H1 (cell line): Measurements from ENCODE around the gene PRKAR1B. TPM values are rescaled to one million over a fixed set of nuclear protein-coding genes. Genes with fewer than 3 reads are reported as not detected.

ENCODE experiments used
- CTCF ChIA-PET: fragments of 300-600 bp; sonication (Branson Sonifier 250); formaldehyde crosslinking; loops from one replicate; lab custom pipeline; 2021; ENCODE audit not compliant: partially characterized antibody; lab: Charles Lee
- POLR2A ChIA-PET: fragments of 300-600 bp; sonication (Branson Sonifier 250); formaldehyde crosslinking; loops from one replicate; lab custom pipeline; 2021; ENCODE audit warnings: inconsistent platforms; ENCODE audit not compliant: partially characterized antibody; lab: Charles Lee
- DNase-seq, 2 experiments: peaks; one replicate each; pipeline versions ENCODE4 v3.0.0 to v3.0.0-alpha.2; 2010 to 2022; ENCODE audit warnings: low spot score in 2 of 2, low read depth in 1 of 2, mixed read lengths in 1 of 2
- FAIRE-seq: peaks from 2 replicates; lab custom pipeline; 2011; peaks lifted over from hg19 to GRCh38; lab: Jason Lieb, UNC
- H2AFZ ChIP-seq: 2 replicates; pipeline ENCODE4 v1.8.1; 2012; ENCODE audit warnings: low read length, inconsistent platforms
- H2AK5ac ChIP-seq: 2 replicates; pipeline ENCODE4 v1.6.1; 2013; ENCODE audit warnings: low read depth, low read length
- H2BK120ac ChIP-seq: replicated peaks from 2 replicates; pipeline ENCODE3; 2013; ENCODE audit warnings: low read depth, low read length, inconsistent platforms
- H2BK12ac ChIP-seq: 2 replicates; pipeline ENCODE4 v1.6.1; 2013; ENCODE audit warnings: low read depth, low read length
- H2BK15ac ChIP-seq: 2 replicates; pipeline ENCODE4 v1.6.1; 2013; ENCODE audit warnings: low read length
- H2BK20ac ChIP-seq: 2 replicates; pipeline ENCODE4 v1.6.1; 2013; ENCODE audit warnings: low read length
- H2BK5ac ChIP-seq: 2 replicates; pipeline ENCODE4 v1.6.1; 2013; ENCODE audit warnings: low read depth, low read length
- H3K14ac ChIP-seq: 2 replicates; pipeline ENCODE4 v1.6.1; 2013; ENCODE audit warnings: inconsistent platforms; ENCODE audit not compliant: insufficient read length
- H3K18ac ChIP-seq: 2 replicates; pipeline ENCODE4 v1.6.1; 2013; ENCODE audit warnings: low read length; ENCODE audit errors: extremely low read depth
- H3K23ac ChIP-seq: 2 replicates; pipeline ENCODE4 v1.6.1; 2013; ENCODE audit warnings: inconsistent platforms; ENCODE audit not compliant: insufficient read length
- H3K23me2 ChIP-seq: 2 replicates; pipeline ENCODE4 v1.6.1; 2013; ENCODE audit warnings: low read depth, low read length
- H3K27ac ChIP-seq: 2 replicates; pipeline ENCODE4 v1.6.1; 2011; ENCODE audit warnings: low read depth, low read length, inconsistent platforms
- H3K27me3 ChIP-seq, 4 experiments: replicated peaks in 1 of 4; 1 replicate in 1 of 4; 2 replicates in 3 of 4; pipeline versions ENCODE4 v1.6.1 to v1.8.1; 2011 to 2013; ENCODE audit warnings: low read length in 3 of 4, mild to moderate bottlenecking in 3 of 4, inconsistent platforms in 2 of 4, mixed read lengths in 2 of 4, moderate library complexity in 1 of 4; ENCODE audit not compliant: control insufficient read depth in 3 of 4, insufficient read depth in 3 of 4; ENCODE audit errors: extremely low read depth in 1 of 4
- H3K36me3 ChIP-seq, 4 experiments: 2 replicates each; pipeline versions ENCODE4 v1.6.1 to v1.8.1; 2011 to 2013; ENCODE audit warnings: mild to moderate bottlenecking in 4 of 4, low read length in 3 of 4, moderate library complexity in 2 of 4, control low read depth in 1 of 4, inconsistent platforms in 1 of 4; ENCODE audit not compliant: insufficient read depth in 4 of 4, control insufficient read depth in 2 of 4
- H3K4ac ChIP-seq: replicated peaks from 2 replicates; pipeline ENCODE3; 2013; ENCODE audit warnings: low read length, low read depth, mixed read lengths, inconsistent platforms; ENCODE audit not compliant: insufficient read length
- H3K4me1 ChIP-seq, 4 experiments: replicated peaks in 1 of 4; 1 replicate in 1 of 4; 2 replicates in 3 of 4; pipeline versions ENCODE4 v1.6.1 to v1.8.1; 2011 to 2013; ENCODE audit warnings: low read length in 3 of 4, inconsistent platforms in 2 of 4, mixed read lengths in 1 of 4; ENCODE audit not compliant: insufficient read depth in 4 of 4, control insufficient read depth in 3 of 4
- H3K4me2 ChIP-seq, 2 experiments: 2 replicates each; pipeline versions ENCODE4 v1.6.1 to v1.8.1; 2011 to 2013; ENCODE audit warnings: low read depth in 2 of 2, low read length in 2 of 2, control low read depth in 1 of 2, inconsistent platforms in 1 of 2, mild to moderate bottlenecking in 1 of 2; ENCODE audit not compliant: insufficient read depth in 1 of 2
- H3K4me3 ChIP-seq, 4 experiments: fragments of 200-600, 300-600 bp in 1 of 4; sonication (generic), shearing (Covaris generic), sonication (Bioruptor Twin) in 1 of 4; 2 replicates each; pipeline versions ENCODE4 v1.5.1 to v1.8.1; 2011 to 2016; ENCODE audit warnings: low read length in 4 of 4, low read depth in 3 of 4, control low read depth in 2 of 4, inconsistent platforms in 2 of 4, mild to moderate bottlenecking in 2 of 4, mixed read lengths in 1 of 4, moderate library complexity in 1 of 4; ENCODE audit not compliant: insufficient read depth in 2 of 4; ENCODE audit errors: extremely low read depth in 1 of 4
- H3K56ac ChIP-seq: replicated peaks from 2 replicates; pipeline ENCODE3; 2013; ENCODE audit warnings: low read depth, mild to moderate bottlenecking, mixed read lengths, low read length, inconsistent platforms; ENCODE audit not compliant: insufficient read length
- H3K79me1 ChIP-seq: 2 replicates; pipeline ENCODE4 v1.6.1; 2013; ENCODE audit warnings: low read depth, low read length, control low read depth
- H3K79me2 ChIP-seq, 2 experiments: 2 replicates each; pipeline versions ENCODE4 v1.6.1 to v1.8.1; 2012 to 2013; ENCODE audit warnings: low read length in 2 of 2, mild to moderate bottlenecking in 2 of 2, inconsistent platforms in 1 of 2; ENCODE audit not compliant: insufficient read depth in 2 of 2, control insufficient read depth in 1 of 2
- H3K9ac ChIP-seq, 4 experiments: replicated peaks in 1 of 4; 1 replicate in 1 of 4; 2 replicates in 3 of 4; pipeline versions ENCODE4 v1.6.1 to v1.8.1; 2011 to 2013; ENCODE audit warnings: low read depth in 3 of 4, low read length in 3 of 4, control low read depth in 2 of 4, mild to moderate bottlenecking in 2 of 4, moderate library complexity in 2 of 4, inconsistent platforms in 1 of 4; ENCODE audit errors: extremely low read depth in 1 of 4
- H3K9me3 ChIP-seq, 2 experiments: 2 replicates each; pipeline versions ENCODE4 v1.6.1 to v1.8.1; 2012 to 2013; ENCODE audit warnings: mild to moderate bottlenecking in 2 of 2, moderate library complexity in 2 of 2, control low read depth in 1 of 2, inconsistent platforms in 1 of 2, low read depth in 1 of 2, low read length in 1 of 2, mixed read lengths in 1 of 2; ENCODE audit not compliant: insufficient read depth in 2 of 2
- H4K20me1 ChIP-seq, 2 experiments: replicated peaks in 1 of 2; 2 replicates each; pipeline versions ENCODE3 to v1.8.1; 2011 to 2013; ENCODE audit warnings: inconsistent platforms in 2 of 2, low read length in 2 of 2, mild to moderate bottlenecking in 1 of 2; ENCODE audit not compliant: insufficient read depth in 2 of 2, control insufficient read depth in 1 of 2
- H4K5ac ChIP-seq: 2 replicates; pipeline ENCODE4 v1.6.1; 2013; ENCODE audit warnings: low read length, low read depth, mixed read lengths, inconsistent platforms; ENCODE audit not compliant: insufficient read length
- H4K8ac ChIP-seq: 2 replicates; pipeline ENCODE4 v1.8.0; 2013; ENCODE audit warnings: mild to moderate bottlenecking, moderate library complexity, low read length, inconsistent platforms; ENCODE audit not compliant: insufficient read depth; ENCODE audit errors: extremely low read depth
- H4K91ac ChIP-seq: replicated peaks from 2 replicates; pipeline ENCODE3; 2013; ENCODE audit warnings: low read length, mixed read lengths, inconsistent platforms; ENCODE audit not compliant: insufficient read length
- ASH2L ChIP-seq: fragments of 200-600, 300-600 bp; sonication (generic); IDR thresholded peaks from one replicate; pipeline ENCODE4 v1.7.1; 2017; ENCODE audit warnings: low read length
- GABPA ChIP-seq: IDR thresholded peaks from 2 replicates; pipeline ENCODE4 v1.6.1; 2011; ENCODE audit warnings: mild to moderate bottlenecking, low read length, moderate library complexity, borderline replicate concordance; ENCODE audit not compliant: insufficient read depth
- JUND ChIP-seq: IDR thresholded peaks from 2 replicates; pipeline ENCODE4 v1.6.1; 2011; ENCODE audit warnings: mild to moderate bottlenecking, improper control_type of control experiment, low read length
- KDM1A ChIP-seq: fragments of 200-600, 300-600 bp; sonication (generic); IDR thresholded peaks from 2 replicates; pipeline ENCODE4 v1.7.1; 2016; ENCODE audit warnings: mild to moderate bottlenecking, low read length, borderline replicate concordance
- KDM4A ChIP-seq: IDR thresholded peaks from one replicate; pipeline ENCODE4 v1.7.1; 2012; ENCODE audit warnings: low read depth, mild to moderate bottlenecking, moderate library complexity, low read length, inconsistent platforms; ENCODE audit not compliant: severe bottlenecking
- NANOG ChIP-seq: IDR thresholded peaks from 2 replicates; pipeline ENCODE4 v1.6.1; 2011; ENCODE audit warnings: low read length, low read depth, mild to moderate bottlenecking, inconsistent platforms; ENCODE audit not compliant: insufficient read depth, poor library complexity, severe bottlenecking
- RAD21 ChIP-seq, 2 experiments: IDR thresholded peaks in 1 of 2; conservative IDR thresholded peaks in 1 of 2; 2 replicates each; pipeline ENCODE4 v1.6.1; 2011; ENCODE audit warnings: low read depth in 2 of 2, low read length in 2 of 2, improper control_type of control experiment in 1 of 2, inconsistent platforms in 1 of 2, mild to moderate bottlenecking in 1 of 2, moderate library complexity in 1 of 2
- RNF2 ChIP-seq: fragments of 200-900, 300-1000 bp; sonication (generic); IDR thresholded peaks from 2 replicates; pipeline ENCODE4 v1.7.1; 2016; ENCODE audit warnings: borderline replicate concordance, low read depth, mild to moderate bottlenecking, antibody characterized with exemption, low read length; ENCODE audit not compliant: poor library complexity, severe bottlenecking; ENCODE audit errors: missing control alignments
- SIN3A ChIP-seq, 2 experiments: IDR thresholded peaks in 1 of 2; conservative IDR thresholded peaks in 1 of 2; 2 replicates each; pipeline ENCODE4 v1.6.1; 2011 to 2012; ENCODE audit warnings: low read length in 2 of 2, improper control_type of control experiment in 1 of 2, low read depth in 1 of 2, mild to moderate bottlenecking in 1 of 2
- SP2 ChIP-seq: IDR thresholded peaks from 2 replicates; pipeline ENCODE4 v1.6.1; 2012; ENCODE audit warnings: mild to moderate bottlenecking, low read length, inconsistent platforms
- SP4 ChIP-seq: IDR thresholded peaks from 2 replicates; pipeline ENCODE4 v1.6.1; 2012; ENCODE audit warnings: low read length, inconsistent platforms
- TAF1 ChIP-seq: IDR thresholded peaks from 2 replicates; pipeline ENCODE4 v1.6.1; 2011; ENCODE audit warnings: mild to moderate bottlenecking, low read depth, low read length
- TBP ChIP-seq: IDR thresholded peaks from 2 replicates; pipeline ENCODE4 v1.6.1; 2011; ENCODE audit warnings: low read depth, low read length, improper control_type of control experiment
- YY1 ChIP-seq: IDR thresholded peaks from 2 replicates; pipeline ENCODE4 v1.6.1; 2011; ENCODE audit warnings: low read depth, mild to moderate bottlenecking, low read length
- WGBS, 2 experiments: shearing (Covaris generic) in 1 of 2; methylation state at CpG; one replicate each; pipeline versions ENCODE4 v1.1.6 to v1.1.7; 2013 to 2015; ENCODE audit warnings: low lambda C conversion rate in 2 of 2, mixed read lengths in 2 of 2, inconsistent platforms in 1 of 2, low coverage in 1 of 2, missing lambda C conversion rate in 1 of 2; ENCODE audit not compliant: insufficient replicate concordance in 2 of 2, insufficient coverage in 1 of 2, insufficient read length in 1 of 2; ENCODE audit errors: extremely low coverage in 1 of 2, missing lambda C conversion rate in 1 of 2; 5-methylcytosine and 5-hydroxymethylcytosine counted together
- polyA plus RNA-seq, 7 experiments: library from polyadenylated mRNA; depleted of rRNA in 3 of 7; stranded (reverse) in 5 of 7; unstranded in 2 of 7; fragments of >200 nt in 5 of 7; fragments of 200-250 nt in 2 of 7; gene quantifications; 1 replicate in 5 of 7; 2 replicates in 1 of 7; 4 replicates in 1 of 7; pipeline versions ENCODE4 v1.2.1 to v1.2.3, GENCODE V29; 2011 to 2013; ENCODE audit warnings: missing spikeins in 2 of 7, mixed read lengths in 2 of 7
- total RNA-seq: library from RNA; stranded (reverse); fragmentation: NEBNext Ultra II Directional; extraction: Animal tissue kit (Norgen Biotek cat#: 25700); gene quantifications from 2 replicates; pipeline ENCODE4 v1.2.1, GENCODE V29; 2021

PRKAR1B gene
- total and polyA plus RNA-seq, 2 of the 8 experiments (the other 6 are each of a cell fraction or from before 2014, with no cell fraction given) = 12.3 to 55.7 TPM

DNA sequence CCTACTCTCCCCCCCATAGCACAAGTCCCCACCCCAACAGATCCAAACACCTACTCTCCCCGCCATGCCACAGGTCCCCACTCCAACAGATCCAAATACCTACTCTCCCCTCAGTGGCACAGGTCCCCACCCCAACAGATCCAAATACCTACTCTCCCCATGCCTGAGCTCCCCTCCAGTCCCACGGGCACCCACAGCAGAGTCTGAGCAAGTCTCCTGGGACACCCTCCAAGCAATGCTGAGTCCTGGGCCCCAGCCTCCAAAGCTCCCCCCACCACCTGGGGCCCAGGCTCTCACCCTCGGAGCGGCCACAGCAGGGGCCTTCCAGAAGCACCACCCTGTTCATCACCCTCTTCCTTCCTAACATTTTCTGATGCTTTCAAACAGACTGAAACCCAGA lies 64.5 kb downstream of the PRKAR1B start:
- ChIA-PET CTCF (no interaction called here), POLR2A (no interaction called here)
- no peak overlapping the region for H3K9ac ChIP-seq
- no peak overlapping the region for H3K23ac ChIP-seq
- H3K23me2 ChIP-seq = peaks cover 4% of the 10 kb centered on the region; the same call in 1 of the 2 replicates
- no peak overlapping the region for H3K14ac ChIP-seq
- H4K8ac ChIP-seq = peak overlapping the region; percentile 86; the same call in 1 of the 2 replicates
- no peak overlapping the region for H3K4me3 ChIP-seq
- peaks cover 3 to 28% (median 19%) of the 10 kb centered on the region in 4 experiments for H3K4me1 ChIP-seq
- no peak overlapping the region for H3K4me2 ChIP-seq
- peaks cover 0 to 4% of the 10 kb centered on the region in 2 experiments; a peak in 1 of 4 replicates for H3K79me2 ChIP-seq
- 81% methylated on average over 4 of the region's 4 CpGs; no CpG with 5 or more reads in 1 of the 2 experiments for WGBS, 2 experiments
- no peak overlapping the region for H2BK20ac ChIP-seq
- H2AK5ac ChIP-seq = no peak overlapping the region
- H3K27ac ChIP-seq = no peak overlapping the region
- no peak overlapping the region for H2AFZ ChIP-seq
- H3K56ac ChIP-seq = no peak overlapping the region
- H2BK5ac ChIP-seq = no peak overlapping the region
- FAIRE-seq (no peak), DNase-seq (no peak)
- H4K20me1 ChIP-seq = peaks cover 0 to 4% of the 10 kb centered on the region in 2 experiments
- no peak overlapping the region for H4K91ac ChIP-seq
- H3K27me3 ChIP-seq = no peaks in the 10 kb centered on the region
- no peak overlapping the region for H4K5ac ChIP-seq
- no peak overlapping the region for H2BK15ac ChIP-seq
- no peak overlapping the region for H3K4ac ChIP-seq
- no peak overlapping the region for H3K18ac ChIP-seq
- H3K79me1 ChIP-seq = no peaks in the 10 kb centered on the region
- no peaks in the 10 kb centered on the region for H3K9me3 ChIP-seq
- no peak overlapping the region for H2BK12ac ChIP-seq
- H2BK120ac ChIP-seq = no peak overlapping the region
- peaks cover 0 to 5% (median 0%) of the 10 kb centered on the region in 4 experiments; a peak in 2 of 8 replicates for H3K36me3 ChIP-seq
- TF ChIP-seq KDM4A (no peak), RNF2 (no peak), RAD21 (IDR thresholded peaks at IDR 0.05 in 1 of 2, conservative IDR thresholded peaks at IDR 0.05 in 1 of 2; ENCODE audit: low read depth in 2 of 2, low read length in 2 of 2) (no peak), SP4 (no peak), TBP (no peak), YY1 (no peak), SIN3A (conservative IDR thresholded peaks at IDR 0.05 in 1 of 2, IDR thresholded peaks at IDR 0.05 in 1 of 2; ENCODE audit: low read depth in 1 of 2, low read length in 2 of 2) (no peak), JUND (no peak), TAF1 (no peak), SP2 (no peak), KDM1A (no peak), NANOG (no peak), GABPA (no peak), ASH2L (no peak)
